HG03354 (cell line): ENCODE results near the gene C2CD2.

ENCODE experiments used
- ATAC-seq: cut with Tn5 transposase; IDR thresholded peaks from one replicate; pipeline ENCODE4 v1.9.1; 2021; ENCODE audit warnings: mild to moderate bottlenecking; ENCODE audit not compliant: unreplicated experiment, poor library complexity, severe bottlenecking

The C2CD2 gene

DNA sequence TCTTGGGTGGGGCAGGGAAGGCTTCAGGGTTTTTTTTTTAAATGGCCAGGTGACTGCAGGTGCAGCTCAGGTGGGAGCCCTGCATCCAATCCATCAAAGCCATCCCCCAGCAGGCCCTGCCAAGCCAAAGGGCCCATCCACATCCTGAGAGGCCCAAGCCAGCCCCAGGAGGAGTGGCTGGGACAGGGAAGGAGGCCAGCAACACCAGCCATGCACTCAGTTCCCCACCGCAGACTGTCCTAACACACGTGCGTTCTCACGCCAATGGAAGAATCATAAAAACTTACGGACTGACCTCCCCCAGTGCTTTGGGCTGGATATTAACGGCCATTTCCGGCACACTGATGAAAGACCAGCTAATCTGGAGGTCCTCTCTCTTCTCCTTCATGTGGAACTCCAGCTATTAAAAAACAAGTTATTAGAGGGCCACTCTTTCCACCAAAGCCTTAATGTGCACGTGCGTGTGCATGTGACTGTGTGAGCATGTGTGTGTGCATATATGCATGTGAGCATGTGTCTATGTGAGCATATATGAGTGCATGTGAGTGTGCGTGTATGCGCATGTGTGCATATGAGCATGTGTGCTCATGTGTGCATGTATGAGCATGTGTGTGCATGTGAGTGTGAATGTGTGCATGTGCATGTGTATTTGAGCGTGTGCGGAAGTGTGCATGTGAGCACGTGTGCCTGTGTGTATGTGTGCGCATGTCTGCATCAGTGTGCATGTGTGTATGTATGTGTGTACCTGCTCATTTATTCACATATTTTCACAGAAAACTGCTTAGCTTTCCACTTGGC lies 35.1 kb downstream of the C2CD2 start:
- no peak for ATAC-seq

DNA sequence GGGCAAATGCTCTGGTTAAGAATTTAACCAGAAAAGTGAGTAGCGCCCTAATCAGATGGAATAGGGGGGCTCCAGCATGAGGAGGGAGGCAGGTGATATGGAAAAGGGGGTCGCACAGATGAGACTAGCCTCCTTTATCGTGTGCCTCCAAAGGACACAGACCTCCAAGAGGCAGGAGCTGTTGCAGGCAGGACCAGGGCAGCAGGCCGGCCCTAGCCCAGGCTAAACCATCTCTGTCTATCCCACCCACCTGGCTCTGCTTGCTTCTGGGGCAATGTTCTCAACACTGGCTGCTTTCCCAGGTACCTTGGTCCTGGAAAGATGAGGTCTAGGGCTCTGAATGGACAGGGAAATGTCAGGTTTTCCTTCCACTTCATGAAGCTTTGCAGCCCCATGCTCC lies 36.3 kb downstream of the C2CD2 start:
- no peak for ATAC-seq

DNA sequence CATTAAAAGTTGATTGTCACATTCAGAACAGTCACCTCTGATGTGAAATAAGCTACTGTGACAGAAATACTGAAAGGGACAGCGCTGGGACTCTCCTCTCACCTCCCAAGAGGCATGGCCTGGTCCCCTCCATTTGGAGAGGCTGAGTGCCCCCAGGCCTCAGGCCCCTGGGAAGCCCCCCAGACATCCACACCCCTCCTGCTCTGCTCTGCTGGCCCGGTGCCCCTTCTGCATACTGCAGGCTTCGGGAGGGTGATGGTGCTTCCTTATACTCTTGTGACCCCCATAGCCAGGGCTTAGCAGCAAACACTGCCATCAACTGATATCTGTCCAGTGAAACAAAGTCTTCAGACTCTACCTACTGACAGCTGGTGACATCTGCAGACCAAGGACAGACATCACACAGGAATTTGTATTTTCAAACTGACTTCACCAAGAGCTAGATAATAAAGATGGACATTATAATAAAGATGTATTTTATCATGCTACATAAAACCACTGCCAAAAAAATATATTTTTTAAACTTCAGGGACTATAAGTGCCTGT lies 36.9 kb downstream of the C2CD2 start:
- ATAC-seq, result no peak

DNA sequence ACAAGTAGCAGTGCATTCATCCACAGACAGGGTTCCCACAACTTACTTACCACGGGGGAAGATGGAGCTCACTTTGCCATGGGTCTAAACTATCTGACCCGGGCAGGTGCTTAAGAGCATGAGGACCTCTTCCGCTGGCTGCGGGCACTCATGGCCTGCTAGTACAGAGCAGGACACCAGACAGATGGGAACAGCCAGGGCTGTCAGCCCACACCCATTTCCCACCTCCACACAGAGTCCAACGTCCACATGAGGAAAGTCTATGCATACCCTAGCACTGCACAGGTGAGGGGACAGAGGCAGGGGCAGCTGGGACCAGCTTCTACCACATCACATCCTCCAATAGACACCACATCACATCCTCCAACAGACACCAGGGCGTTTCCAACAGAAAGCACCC lies 38.9 kb downstream of the C2CD2 start:
- no peak for ATAC-seq

DNA sequence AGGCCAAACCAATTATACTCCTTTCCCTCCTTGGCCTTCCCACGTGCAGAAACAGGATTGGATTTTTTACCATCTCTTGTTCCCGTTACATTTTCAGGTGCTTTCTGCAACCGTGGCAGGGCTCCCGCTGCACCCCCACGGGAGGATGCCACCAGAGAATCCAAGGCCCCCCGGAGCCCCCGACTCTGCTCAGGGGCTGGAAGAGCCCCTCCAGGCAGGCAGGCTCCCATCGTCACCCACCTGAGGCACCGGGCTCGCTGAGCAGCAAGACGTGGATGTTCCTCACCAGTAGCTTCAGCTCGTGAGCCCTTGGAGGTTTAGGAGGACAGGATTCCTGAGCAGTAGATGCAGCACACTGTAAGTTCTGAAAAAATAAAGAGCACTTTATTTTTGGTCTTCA lies 39.5 kb downstream of the C2CD2 start:
- no peak for ATAC-seq

DNA sequence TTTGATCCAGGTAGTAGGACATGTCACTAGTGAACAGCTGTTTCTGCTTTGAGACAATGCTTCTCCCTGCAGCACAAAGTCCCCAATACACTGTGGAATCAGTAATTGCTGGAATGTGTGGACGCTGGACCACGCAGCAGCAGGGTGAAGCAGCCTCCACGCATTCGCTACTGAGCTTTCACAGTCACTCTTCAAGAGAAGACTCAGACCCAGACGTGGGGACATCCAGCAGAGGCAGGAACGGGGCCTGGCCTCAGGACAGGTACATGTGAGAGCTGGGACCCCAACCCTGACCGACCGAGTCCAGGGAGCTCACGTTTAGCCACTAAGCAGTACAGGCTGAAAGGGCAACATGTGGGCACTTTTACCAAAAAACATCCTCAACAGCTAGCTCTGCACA lies 40.6 kb downstream of the C2CD2 start:
- ATAC-seq, result no peak

DNA sequence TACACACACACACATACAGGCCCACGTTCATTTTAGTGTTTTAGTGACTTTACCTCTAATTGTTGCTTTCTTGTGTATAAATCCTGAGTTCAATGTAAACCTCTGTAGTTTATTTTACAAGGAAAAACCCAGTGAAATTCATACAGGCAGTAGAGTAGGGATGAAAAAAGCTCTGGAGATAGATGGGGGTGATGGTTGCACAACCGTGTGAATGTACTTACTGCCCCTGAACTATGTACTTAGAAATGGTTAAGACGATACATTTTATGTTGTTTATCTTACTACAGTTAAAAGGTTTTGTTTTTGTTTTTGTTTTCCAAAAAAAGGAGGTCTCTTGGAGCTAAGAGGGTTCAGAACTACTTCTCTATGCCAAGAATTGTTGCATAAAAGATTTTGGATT lies 45.0 kb downstream of the C2CD2 start:
- no peak for ATAC-seq

DNA sequence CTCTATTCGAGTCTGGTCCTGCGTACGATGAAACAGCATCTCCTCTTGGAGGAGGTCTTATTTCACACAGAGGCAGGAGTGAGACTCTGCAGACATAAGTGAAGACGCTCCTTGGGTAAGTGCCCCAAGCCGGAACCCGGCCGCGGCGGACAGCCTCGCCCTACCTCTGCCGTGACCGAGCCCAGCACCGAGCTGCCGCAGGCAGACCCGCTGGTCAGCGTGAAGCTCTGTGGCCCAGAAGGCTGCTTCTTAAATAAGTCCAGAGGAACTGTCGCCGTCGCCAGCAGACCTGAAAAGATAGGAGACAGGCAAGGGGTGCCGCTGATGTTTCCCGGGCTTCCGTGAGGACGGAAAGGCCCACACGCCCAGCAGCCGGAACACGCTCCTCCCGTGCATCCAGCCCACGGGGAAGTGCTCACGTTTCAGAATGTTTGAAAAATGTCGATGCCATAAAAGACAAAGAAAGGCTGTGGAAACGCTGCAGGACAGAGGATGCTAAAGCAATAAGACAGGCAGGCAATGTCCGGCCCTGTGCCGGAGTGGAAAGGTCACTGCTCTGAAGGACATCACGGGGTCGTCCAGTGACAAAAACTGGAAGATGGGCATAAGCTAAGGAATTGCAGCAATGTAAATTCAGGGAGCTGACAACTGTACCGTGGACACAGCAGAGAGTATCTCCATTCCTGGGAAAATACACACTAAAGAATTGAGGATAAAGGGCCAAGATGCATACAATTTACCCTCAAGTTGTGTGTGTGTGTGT lies 46.1 kb downstream of the C2CD2 start:
- ATAC-seq, result no peak

DNA sequence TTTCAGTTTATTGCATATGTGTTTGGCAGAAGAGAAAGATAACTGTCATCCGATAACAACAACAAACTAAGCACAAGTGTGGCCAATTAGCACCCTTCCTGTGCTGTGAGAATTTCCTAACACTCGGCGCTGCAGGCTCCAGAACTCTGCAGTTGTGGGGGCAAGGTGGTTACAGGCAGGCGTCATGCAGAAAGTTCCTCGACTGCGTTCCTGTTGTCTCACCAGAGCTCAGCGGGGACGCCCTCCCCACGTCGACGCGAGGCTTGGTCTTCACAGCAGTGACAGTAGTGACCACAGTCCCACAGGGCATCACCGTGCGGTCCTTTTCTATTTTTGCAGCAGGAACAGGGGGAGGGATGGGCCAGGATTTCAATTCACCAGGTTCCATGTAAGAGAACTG lies 47.0 kb downstream of the C2CD2 start:
- ATAC-seq, result no peak

DNA sequence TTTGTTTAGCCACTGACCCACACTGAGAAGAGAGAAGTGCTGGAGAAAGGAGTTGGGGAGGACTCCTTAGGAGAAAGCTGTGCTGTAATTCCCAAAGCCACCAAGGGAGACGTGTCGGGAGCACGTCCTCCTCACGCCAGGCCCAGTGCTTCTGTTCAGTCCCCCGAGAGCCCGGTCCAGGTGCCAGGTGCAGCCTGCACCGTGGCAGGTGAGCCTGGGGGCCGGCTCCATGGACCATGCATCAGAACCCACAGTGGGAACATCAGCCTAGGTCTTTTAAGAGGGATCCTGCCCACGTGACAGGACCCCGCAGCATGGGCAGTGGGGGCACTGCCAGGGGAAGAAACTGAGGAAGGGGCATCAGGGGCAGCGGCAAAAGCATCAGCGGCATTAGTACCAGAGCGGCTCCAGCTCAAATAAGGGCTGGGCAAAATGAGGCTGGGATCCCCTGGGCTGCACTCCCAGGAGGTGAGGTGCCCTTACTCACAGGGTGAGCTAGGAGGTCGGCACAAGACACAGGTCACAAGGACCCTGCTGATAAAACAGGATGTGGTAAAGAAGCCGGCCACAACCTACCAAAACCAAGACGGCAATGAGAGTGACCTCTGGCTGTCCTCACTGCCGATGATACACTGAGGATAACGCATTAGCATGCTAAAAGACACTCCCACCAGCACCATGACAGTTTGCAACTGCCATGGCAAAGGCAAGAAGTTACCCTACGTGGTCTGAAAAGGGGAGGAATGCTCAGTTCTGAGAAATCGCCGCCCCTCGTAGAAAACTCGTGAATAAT lies 50.1 kb downstream of the C2CD2 start:
- no peak for ATAC-seq

DNA sequence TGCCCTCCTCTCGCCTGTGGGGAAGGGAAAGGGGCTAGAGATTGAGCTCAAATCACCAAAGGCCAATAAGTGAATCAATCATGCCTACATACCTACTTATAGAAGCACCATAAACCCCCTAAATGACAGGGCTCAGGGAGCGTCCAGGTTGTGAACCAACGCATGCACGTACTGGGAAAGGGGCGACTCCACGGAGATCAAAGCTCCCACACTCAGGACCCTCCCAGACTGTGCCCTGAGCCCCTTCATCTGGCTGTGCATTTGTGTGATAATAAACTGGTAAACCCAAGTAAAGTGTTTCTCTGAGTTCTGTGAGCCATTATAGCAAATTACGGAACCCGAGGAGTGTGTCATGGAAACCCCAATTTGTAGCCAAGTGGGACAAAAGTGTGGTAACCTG lies 50.9 kb downstream of the C2CD2 start:
- no peak for ATAC-seq

DNA sequence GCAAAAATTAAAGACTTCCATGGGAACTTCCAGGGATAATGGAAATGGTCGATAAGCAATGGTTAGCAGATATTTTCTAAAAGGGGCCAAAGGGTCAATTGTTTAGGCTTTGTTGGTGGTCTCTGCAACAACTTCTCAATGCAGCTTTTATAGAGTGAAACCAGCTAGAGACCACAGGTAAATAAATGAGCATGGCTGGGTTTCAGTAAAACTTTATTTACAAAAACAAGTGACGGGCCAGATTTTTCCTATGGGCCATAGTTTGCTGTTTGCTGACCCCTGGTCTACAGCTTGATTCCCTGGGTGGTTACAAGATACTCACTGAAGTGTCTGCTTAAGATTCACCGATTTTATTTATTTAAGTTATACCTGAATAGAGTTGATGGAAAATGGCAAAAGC lies 52.0 kb downstream of the C2CD2 start:
- no peak for ATAC-seq

DNA sequence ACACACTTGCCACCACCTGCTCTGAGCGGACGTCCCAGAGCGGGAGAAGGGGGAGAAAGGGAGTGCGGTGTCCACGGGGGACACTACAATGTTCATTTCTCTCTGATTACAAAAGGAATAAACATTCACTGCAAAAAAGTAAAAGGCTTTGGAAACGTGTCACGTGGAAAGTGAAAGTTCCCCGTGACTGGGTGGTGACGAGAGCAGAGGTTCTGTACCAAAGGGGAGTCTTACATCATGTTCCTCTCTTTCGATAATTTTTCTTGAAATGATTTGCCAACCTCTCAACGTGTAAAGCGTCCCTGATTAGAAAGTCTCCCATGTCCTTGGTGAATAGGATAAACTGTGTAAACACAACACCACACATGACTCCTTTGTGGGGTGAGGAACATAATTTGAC lies 52.7 kb downstream of the C2CD2 start:
- no peak for ATAC-seq

DNA sequence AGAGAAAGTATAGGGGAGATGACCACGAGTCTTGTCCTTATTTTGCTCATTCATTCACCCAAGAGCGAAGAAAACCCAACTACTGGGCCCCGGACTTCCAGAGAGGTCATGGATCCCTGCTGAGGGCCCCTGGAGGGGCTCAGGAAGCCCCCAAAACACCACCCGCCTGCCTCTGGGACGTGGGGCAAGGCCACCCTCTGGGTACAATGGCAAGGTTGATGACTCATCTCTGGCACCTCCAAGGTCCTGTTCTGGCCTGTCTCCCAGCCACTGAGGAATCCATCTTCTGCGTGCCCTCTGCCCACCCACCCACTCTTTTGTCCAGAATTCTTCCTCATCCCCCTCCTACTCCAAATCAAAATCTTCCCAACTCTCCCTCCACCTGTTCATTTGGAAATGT lies 53.4 kb downstream of the C2CD2 start:
- no peak for ATAC-seq

DNA sequence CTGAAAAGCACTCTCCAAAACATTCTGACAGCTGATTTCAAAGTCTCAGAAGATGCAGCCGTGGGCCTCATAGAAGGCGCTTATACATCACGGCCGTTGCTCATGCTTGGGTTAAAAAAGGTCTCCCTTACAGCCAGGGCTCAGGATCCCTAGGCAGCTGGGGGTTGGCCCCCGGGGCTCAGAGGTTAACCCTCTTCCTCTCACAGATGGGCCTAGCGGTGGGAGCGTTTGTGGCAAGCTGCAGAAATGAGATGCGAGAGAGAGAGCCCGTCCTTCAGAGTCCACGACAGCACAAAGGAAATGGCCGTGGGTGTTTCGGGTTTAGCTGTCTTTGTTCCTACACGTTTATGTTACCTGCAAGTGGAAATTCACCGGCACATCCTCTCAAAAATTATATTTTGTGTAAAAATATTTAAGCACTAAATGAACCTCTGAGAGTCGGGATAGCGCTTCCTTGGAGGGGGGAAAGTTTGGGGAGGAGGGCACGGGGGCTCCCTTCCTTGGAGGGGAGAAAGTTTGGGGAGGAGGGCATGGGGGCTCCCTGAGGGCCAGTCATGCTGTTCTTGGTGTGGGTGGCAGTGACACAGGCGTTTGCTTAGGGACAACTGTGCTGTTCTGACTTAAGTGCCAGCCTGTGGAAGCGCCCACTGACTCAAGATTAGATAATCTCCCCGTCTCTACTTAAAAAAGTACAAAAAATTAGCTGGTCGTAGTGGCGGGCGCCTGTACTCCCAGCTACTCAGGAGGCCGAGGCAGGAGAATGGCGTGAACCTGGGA lies 54.2 kb downstream of the C2CD2 start:
- ATAC-seq, result no peak

DNA sequence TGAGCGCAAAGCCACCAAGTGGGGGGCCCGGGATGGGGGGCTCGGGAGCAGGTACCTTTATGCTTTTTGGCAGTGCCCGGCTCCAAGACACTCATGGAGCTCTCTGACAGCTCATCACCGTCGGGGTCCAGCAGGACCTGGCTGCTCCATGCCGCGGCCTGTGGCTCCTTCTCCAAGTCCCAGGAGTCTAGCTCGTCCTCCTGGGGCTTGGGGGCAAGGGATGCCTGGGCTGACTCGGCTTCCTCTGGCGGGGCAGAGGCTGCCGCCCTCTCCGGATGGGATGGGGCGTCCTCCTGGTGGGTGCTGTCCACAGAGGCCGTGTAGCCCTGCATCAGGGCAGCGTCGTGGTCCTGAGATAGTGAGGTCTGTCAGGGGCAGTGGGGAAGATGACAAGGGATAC lies 54.8 kb downstream of the C2CD2 start:
- no peak for ATAC-seq

DNA sequence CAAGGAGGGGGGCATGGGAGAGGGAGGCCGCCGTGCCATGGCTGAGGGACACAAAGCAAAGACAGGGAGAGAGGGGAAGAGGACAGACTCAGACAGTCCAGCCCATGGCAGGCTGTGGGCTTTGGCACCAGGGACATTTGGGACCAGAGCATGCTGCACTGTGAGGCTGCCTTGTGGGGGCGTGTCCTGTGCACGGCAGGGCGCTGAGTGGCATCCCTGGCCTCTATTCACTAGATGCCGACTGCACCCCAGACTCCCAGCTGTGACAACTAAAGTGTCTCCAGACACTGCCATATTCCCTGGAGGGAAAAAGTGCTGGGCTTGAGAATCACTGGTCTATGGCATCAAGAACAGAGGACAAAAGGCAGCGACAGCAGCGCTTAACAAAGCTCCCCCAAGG lies 56.1 kb downstream of the C2CD2 start:
- ATAC-seq, result no peak

DNA sequence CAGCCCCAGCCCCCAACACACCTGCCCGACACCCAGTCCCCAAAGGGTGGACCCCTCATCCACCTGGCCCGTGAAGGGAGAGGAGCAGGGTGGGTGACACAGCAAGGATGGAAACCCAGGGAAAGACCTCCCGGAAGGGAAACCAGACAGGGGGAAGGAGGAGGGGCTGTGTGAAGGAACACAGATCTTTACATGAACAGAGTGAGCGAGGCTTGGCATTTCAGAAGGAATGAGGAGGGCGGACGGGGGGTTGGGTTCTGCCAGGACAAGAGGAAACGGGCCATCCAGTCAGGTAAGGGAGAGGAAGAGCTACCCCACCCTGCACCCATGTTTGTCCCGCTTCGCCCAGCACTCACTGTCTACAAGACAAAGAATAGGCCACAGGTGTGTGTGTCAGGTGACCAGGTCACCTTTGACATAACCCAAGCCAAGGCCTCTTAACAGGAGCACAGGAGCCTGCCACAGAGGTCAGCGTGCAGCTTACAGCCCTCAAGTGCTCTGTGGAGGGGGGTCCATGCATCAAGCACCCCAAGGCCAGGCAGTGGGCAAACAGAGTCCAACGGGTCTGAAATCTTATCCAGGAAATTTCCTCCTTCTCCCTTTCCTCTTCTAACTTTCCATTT lies 56.7 kb downstream of the C2CD2 start:
- ATAC-seq, result no peak
